Amniotic epithelial cell (primary cell): Measurements from ENCODE around the gene ZFAND3.

Source experiments
- DNase-seq: peaks from one replicate; pipeline ENCODE4 v3.0.0-alpha.2; 2010; ENCODE audit warnings: low read depth

ZFAND3 gene

DNA sequence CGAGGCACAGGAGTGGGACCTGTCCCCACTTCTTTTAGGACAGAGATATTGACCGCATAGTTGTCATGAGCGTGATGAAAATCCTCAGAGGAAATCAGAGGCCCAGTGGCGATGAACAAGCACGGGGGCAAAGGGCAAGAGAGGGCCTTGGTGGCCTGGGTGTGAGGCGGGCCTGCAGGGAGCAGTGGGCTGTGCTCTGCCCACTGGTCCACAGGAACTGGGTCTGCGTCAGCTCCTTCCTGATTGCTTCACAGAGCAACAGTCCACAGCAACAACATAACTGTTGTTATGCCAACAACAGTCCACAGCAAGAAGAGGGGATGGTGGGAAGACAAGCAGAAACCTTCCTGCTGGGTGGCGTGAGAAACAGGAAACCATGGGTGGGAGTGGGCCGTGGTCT lies 335.6 kb downstream of the ZFAND3 start:
- DNase-seq = peak; percentile 74

DNA sequence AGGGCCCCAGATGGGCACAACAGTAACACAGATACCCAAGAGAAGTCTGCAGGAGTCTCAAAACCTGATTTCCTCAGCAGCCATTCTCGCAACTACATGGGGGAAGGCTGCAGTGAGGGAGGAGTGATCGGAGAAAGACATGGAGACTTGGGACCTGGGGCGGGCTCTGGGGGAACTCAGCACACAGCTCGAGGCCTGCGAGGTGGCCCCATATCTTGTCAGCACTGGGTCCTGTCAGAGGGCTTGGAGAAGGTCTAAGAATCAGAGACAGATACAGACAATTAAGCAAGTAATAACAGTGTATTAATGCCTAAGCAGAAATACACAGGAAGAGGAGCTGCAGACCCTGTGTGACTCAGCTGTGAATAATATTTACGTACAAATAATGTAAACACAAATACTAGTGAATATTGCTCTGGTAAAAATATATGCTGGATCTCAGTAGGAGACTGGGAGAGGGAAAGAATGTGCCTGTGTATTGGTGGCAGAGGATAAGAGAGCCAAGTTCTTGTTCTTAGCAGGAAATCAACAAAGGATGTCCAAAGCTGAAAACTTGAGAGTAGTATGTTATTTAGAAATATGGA lies 336.2 kb downstream of the ZFAND3 start:
- DNase-seq = no peak

GRCh38 chr6:38156818-38157565 lies 337.5 kb downstream of the ZFAND3 start:
- no peak for DNase-seq

DNA sequence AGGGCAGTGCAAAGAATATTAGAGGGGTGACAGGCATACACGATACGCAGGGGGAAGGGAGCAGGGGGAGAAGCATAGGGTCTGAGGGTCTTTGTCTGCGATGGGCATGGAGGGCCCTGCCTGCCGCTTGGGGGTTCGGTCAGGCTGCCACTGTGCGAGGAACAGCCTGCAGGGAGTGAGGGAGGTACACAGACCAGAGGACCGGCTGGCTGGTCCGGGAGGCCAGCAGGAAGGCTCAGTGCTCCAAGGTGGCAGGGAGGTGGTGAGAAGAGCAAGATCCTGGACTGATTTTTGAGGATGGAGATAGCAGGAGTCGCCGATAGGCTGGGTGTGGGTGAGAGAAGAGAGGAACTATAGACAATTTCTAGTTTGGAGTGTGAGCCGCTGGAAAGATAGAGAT lies 338.4 kb downstream of the ZFAND3 start:
- no peak for DNase-seq

DNA sequence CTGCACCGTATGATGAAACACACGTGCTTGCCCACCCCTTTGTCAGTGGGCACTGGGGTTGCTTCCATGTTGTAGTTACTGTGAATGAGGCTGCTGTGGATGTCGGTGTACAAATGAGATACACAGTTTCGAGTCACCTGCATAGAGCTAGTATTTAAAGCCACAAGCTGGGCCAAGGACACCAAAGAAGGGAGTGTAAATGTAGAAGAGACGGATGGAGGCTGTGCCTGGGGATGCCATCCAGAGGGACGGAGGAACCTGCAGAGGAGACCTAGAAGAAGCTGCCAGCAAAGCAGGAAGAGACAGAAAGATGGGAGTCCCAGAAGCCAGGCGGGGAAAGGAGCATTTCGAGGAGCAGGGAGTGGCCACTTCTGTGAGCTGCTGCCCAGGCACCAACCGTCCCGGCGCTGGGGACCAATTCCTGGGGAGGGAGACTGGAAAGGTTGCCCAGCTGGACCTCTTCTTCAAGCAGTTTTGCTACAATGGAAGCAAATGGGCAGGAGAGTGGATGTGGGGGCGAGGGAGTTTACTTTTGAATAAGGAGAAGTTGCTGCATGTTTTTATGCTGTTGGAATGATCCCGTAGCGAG lies 339.3 kb downstream of the ZFAND3 start:
- no peak for DNase-seq

DNA sequence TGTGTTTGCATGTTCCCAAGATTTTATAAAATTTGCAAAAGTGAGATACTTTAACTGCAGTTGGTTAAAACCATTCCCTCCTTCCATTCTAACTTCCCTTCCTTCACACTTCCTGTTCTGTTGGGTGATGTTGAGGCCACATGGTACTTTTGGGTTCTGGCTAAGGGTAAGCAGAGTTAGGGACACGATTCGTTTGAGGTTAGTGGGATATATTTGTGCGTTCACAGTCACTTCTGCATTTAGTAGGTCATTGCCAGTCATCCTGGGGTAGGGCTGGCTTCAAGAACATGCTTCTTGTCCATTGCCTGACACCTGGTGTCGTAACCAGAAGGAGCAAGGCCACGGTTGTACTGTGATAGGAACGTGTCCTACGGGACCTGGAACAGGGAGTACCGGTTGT lies 340.1 kb downstream of the ZFAND3 start:
- DNase-seq = no peak

- DNase-seq = no peak
These were observed 341.3 kb downstream of the ZFAND3 start for GRCh38 chr6:38160831-38161230.

- no peak for DNase-seq
These were observed 341.8 kb downstream of the ZFAND3 start for GRCh38 chr6:38161331-38161730.

DNA sequence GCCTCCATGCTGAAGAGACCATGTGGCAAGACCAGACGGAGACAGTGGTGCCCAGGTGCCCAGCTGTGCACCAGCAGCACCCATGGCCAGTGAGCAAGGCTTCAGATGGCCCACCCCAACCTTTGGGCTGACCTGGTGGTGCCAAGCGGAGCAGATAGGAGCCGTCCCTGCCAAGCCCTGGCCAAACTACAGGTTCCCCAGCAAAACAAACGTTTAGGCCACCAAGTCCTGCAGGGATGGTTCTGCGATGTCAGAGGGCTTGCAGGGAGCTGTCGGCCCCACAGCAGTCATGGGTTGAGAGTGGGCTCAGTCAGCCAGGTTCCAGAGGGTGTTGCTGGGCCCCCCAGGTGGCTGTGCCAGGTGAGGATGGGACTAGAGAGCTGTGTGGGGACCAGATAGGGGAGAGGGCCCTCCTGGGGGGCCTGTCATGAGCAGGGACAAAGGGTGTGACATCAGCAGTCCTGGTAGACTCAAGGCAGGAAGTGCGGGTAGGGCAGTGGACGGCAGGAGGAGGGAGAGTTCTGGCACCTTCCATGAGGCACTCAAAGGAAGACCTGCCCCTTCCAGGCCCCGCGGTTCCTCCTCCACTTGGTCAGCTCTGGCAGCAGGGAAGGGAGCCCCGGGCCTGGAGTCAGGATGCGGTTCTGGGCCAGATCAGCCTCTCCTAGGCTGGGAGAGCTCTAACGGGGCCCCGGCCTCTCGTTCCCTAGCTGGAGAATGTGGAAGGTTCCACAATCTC lies 342.4 kb downstream of the ZFAND3 start:
- no peak for DNase-seq

DNA sequence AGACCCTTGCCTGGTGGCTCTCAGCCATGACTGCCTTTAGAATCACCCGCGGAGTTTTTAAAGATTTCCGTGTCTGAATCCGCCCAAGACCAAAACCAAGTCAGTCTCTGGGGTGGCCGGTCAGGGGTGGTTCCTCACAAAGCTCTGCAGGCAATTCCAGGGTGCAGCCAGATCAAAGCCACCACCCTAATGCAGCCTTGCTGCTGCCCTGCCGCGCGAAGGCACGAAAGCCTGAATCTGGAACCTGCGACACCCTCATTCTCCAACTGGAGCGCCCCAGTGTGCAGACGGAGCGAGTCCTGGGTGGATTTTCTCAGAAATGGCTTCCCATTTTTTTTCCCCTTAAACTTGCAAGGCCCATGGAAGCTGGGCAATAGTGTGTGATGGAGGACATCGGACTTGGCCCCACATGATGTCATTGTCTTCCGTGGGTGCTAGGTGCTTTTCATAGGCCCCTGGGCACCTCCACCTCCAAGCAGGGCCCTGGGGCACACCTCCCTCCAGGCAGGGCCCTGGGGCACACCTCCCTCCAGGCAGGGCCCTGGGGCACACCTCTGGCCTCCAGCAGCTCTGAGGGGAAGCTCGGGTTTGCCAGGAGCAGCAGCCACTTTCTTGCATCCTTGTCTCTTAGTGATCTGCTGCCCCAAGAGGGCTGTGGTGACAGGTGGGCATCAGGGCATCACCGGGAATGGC lies 343.1 kb downstream of the ZFAND3 start:
- no peak for DNase-seq

DNA sequence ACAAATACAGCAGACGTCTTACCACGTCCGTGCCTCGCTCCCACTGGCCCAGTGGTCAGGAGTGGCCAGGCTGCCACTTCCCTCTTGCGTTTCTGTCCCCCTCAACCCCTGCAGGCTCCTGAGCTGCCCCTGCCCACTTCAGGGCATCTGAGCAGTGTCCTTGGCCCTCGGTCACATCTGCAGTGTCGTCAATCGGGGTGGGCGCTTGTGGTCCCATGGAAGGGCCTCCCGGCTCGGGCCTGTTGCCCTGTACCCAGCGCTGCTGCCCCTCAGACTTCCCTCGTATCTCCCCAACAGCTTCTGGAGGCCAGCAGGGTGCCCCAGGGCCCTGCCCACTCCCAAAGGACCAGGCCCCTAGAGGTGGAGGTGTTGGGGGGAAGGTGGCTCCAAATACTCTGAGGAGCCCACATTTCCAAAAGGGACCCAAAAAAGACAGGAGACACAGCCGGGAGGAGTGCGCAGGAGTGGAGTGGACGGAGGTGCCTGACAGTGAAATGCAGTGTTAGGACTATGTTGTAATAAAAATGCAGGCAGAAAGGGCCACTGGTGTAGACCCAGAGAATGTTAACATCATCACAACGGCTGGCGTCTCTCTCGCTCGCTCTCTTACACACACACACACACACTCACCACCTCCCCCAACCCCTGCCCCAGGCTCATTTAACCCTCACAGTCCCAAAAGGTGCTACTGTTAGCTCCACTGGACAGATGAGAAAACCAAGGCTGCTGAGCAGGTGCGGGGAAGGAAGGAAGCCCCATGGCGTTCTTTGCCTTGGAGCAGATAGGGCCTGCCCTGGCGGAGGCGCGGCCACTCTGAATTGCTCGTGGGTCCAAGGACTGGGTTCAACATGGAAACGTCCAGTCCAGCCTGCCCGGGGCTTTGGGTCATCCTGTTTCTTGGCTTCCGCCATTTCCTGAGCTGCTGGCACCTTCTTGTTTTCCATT lies 343.9 kb downstream of the ZFAND3 start:
- no peak for DNase-seq

- DNase-seq = no peak
These were observed 344.6 kb downstream of the ZFAND3 start for GRCh38 chr6:38164131-38164481.

DNA sequence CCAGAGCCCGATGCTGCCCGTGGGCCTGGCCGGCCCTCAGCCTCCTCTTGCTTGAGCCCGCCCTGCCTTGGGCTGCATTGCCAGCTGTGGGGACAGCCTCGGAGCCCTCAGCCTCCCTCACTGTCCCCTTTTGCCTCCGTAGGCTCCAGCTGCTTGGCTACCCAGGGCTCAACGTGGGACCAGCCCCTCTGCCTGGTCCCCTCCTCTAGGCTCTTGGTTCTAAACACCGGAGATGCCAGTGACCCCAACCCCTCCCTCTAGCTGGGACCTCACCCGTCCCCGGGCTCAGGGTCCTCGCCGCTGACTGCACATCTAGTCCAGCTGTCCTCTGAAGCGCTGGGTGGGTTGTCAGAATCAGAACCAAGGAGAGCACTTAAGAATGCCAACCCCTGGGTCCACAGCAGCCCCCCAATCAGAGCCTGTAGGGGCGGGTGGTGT lies 345.2 kb downstream of the ZFAND3 start:
- no peak for DNase-seq

GRCh38 chr6:38166411-38167240 lies 347.1 kb downstream of the ZFAND3 start:
- DNase-seq = no peak

GRCh38 chr6:38167598-38167997 lies 348.1 kb downstream of the ZFAND3 start:
- no peak for DNase-seq

GRCh38 chr6:38168126-38168525 lies 348.6 kb downstream of the ZFAND3 start:
- no peak for DNase-seq

DNA sequence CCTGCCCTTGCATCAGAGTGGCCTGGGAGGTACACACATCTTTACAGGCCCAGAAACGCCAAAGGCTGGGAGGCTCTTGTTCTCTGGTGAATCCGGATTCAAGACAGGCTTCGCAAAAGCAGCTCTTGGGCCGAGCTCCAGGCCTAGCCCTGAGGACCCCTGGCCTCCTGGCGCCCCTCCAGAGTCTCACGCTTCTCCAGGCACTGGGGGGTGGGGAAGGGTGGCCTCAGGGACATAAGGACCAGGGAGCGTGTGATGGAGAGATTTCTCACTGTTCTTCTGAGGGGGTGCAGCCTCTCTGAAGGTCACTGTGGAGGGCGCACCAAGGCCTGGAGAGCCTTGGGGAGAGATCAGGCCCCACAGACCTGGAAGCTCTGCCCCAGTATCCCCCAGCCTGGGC lies 349.2 kb downstream of the ZFAND3 start:
- no peak for DNase-seq

- DNase-seq = no peak
These were observed 349.9 kb downstream of the ZFAND3 start for GRCh38 chr6:38169221-38169976.

DNA sequence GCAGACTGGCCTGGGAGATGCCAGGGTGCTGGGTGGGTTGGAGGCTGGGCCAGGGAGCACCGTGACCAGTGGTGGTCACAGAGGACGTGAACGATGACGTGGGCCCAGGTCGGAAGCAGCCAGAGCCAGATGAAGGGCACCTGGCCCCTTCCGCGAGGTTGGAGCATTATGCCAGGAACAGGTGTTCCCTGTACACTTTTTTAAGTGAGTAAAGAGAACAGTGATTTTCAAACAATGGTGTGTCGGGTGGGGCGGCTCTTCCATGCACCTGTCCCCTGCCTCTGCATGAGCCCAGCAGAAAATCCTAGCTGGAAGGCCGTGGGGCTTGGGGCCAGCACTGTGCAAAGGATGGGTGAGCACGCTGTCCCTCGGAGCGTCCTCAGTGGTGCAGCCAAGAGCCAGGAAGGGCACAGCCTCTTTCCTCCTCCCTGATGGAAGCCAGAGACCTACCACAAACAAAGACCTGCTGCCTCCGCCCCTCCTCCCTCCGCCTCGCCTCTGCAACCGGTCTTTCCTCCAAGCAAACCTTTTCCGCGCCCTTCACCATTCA lies 350.5 kb downstream of the ZFAND3 start:
- no peak for DNase-seq
